Dedifferentiated amniotic fluid mesenchymal stem cell (primary cell): ENCODE measurements around the gene SCUBE1.

Experiments used
- DNase-seq: peaks from one replicate; pipeline ENCODE4 v3.0.0-alpha.2; 2016; ENCODE audit errors: extremely low spot score

Gene SCUBE1

GRCh38 chr22:43326331-43327156 is 16.6 kb downstream of the SCUBE1 start:
- DNase-seq: no peak

GRCh38 chr22:43325176-43325575 is 18.0 kb downstream of the SCUBE1 start:
- DNase-seq: no peak

GRCh38 chr22:43320943-43321900 is 21.9 kb downstream of the SCUBE1 start:
- no peak for DNase-seq

- DNase-seq: no peak
Measured at GRCh38 chr22:43319661-43320486, 23.3 kb downstream of the SCUBE1 start.

GRCh38 chr22:43317239-43317638 is 25.9 kb downstream of the SCUBE1 start:
- no peak for DNase-seq

GRCh38 chr22:43315687-43316217 is 27.4 kb downstream of the SCUBE1 start:
- DNase-seq: no peak

- DNase-seq: no peak
Measured at GRCh38 chr22:43314611-43315010, 28.6 kb downstream of the SCUBE1 start.

GRCh38 chr22:43313890-43314474 is 29.2 kb downstream of the SCUBE1 start:
- no peak for DNase-seq

GRCh38 chr22:43313244-43313889 is 29.8 kb downstream of the SCUBE1 start:
- no peak for DNase-seq

GRCh38 chr22:43312608-43313007 is 30.6 kb downstream of the SCUBE1 start:
- DNase-seq: no peak

GRCh38 chr22:43310798-43311197 is 32.4 kb downstream of the SCUBE1 start:
- DNase-seq: no peak

- DNase-seq: no peak
Measured at GRCh38 chr22:43310311-43310710, 32.9 kb downstream of the SCUBE1 start.

GRCh38 chr22:43308836-43309235 is 34.3 kb downstream of the SCUBE1 start:
- DNase-seq: no peak

GRCh38 chr22:43308060-43308830 is 34.9 kb downstream of the SCUBE1 start:
- no peak for DNase-seq

- no peak for DNase-seq
Measured at GRCh38 chr22:43305806-43306205, 37.4 kb downstream of the SCUBE1 start.

GRCh38 chr22:43304831-43305590 is 38.2 kb downstream of the SCUBE1 start:
- DNase-seq: no peak

- DNase-seq: no peak
Measured at GRCh38 chr22:43303751-43304150, 39.4 kb downstream of the SCUBE1 start.

GRCh38 chr22:43303166-43303565 is 40.0 kb downstream of the SCUBE1 start:
- DNase-seq: no peak

GRCh38 chr22:43302531-43303041 is 40.6 kb downstream of the SCUBE1 start:
- no peak for DNase-seq
